WI38 (cell line): ENCODE measurements around the gene OLA1.

Source experiments
- H3K4me3 ChIP-seq: 2 replicates; pipeline ENCODE4 v1.5.1; 2011; ENCODE audit warnings: low read depth, mild to moderate bottlenecking, control low read depth, low read length
- CTCF ChIP-seq: IDR thresholded peaks from 2 replicates; pipeline ENCODE4 v1.5.1; 2012; ENCODE audit warnings: low read depth, mild to moderate bottlenecking, control low read depth, low read length

OLA1 gene

GRCh38 chr2:174040417-174040701 is 208.0 kb downstream of the OLA1 start:
- no peak overlapping the region for H3K4me3 ChIP-seq
- no peak for TF ChIP-seq CTCF

- no peak overlapping the region for H3K4me3 ChIP-seq
- TF ChIP-seq CTCF, result peak; percentile 71
Measured at GRCh38 chr2:174039551-174040416, 208.5 kb downstream of the OLA1 start.

- no peak for TF ChIP-seq CTCF
- H3K4me3 ChIP-seq, result no peak overlapping the region
Measured at GRCh38 chr2:174038462-174038861, 209.9 kb downstream of the OLA1 start.

- H3K4me3 ChIP-seq, result no peak overlapping the region
- no peak for TF ChIP-seq CTCF
Measured at GRCh38 chr2:174036825-174037224, 211.5 kb downstream of the OLA1 start.

- H3K4me3 ChIP-seq, result no peak overlapping the region
- no peak for TF ChIP-seq CTCF
Measured at GRCh38 chr2:174035981-174036742, 212.2 kb downstream of the OLA1 start.

GRCh38 chr2:174035117-174035635 is 213.2 kb downstream of the OLA1 start:
- H3K4me3 ChIP-seq, result no peak overlapping the region
- no peak for TF ChIP-seq CTCF

- TF ChIP-seq CTCF, result no peak
- H3K4me3 ChIP-seq, result no peak overlapping the region
Measured at GRCh38 chr2:174033163-174033550, 215.2 kb downstream of the OLA1 start.
